Bone marrow (tissue), 2 donors: ENCODE results near the gene SORBS2.

ENCODE experiments used
- DNase-seq, 2 donors: peaks; one replicate each; lab custom pipeline; 2025; lab: John Stamatoyannopoulos, UW

Gene SORBS2

GRCh38 chr4:185805262-185805802, 6.7 kb downstream of the SORBS2 start:
- no peak for DNase-seq

GRCh38 chr4:185803022-185803421, 9.0 kb downstream of the SORBS2 start:
- DNase-seq, result no peak

GRCh38 chr4:185801471-185801870, 10.5 kb downstream of the SORBS2 start:
- no peak for DNase-seq

- no peak for DNase-seq
Measured at GRCh38 chr4:185800266-185800945, 11.6 kb downstream of the SORBS2 start.

- no peak for DNase-seq
Measured at GRCh38 chr4:185799442-185799841, 12.6 kb downstream of the SORBS2 start.

DNA sequence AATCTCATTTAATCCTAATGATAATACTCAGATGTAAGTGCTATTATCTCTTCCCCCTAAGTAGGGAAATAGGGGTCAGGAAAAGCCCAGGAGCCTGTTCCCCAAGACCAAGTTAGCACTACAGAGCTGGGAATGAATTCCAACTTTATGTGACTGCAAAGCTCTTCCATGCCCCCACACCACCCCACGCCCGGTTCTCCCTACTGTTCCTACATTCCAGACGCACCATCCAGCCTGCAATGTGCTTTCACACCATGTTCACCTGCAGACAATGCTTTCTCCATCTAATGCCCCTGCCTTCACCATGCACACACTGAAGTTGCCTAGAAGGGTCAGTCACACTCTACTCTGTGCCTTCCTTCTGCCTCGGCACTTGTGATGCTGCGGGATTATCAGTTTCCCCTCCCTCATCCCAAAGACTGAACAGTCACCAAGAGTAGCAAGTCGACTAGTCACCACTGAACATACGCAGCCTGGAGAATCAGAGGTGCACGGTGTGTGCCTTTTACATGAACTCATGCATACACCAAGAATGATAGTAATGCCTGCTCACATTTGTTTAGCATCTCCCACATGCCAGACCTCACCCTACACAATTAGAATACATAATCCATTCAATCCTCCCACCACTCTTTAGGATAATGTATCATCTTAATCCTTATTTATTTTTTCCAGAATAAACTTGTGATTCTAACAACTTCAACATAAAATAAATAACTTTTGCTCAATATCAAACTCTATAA, 14.2 kb downstream of the SORBS2 start:
- DNase-seq, result no peak

DNA sequence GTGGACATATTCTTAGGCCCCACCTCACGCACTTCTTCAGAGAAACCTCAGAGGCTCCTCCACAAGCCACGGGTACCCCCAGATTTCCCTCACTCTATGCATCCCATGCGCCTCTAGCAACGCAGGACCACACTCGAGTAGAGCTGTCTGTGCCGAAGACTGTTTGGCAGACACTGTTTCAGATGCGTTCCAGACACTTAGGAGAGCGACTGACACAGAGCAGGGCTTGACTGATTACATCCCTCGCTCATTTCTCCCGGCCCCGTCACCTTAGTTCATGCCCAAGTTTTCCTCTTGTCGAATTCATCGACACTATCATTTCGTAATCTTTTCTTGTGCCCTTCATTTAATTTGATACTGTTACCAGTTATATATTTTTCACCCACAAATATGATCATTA, 15.0 kb downstream of the SORBS2 start:
- no peak for DNase-seq

GRCh38 chr4:185796176-185796575, 15.8 kb downstream of the SORBS2 start:
- no peak for DNase-seq

DNA sequence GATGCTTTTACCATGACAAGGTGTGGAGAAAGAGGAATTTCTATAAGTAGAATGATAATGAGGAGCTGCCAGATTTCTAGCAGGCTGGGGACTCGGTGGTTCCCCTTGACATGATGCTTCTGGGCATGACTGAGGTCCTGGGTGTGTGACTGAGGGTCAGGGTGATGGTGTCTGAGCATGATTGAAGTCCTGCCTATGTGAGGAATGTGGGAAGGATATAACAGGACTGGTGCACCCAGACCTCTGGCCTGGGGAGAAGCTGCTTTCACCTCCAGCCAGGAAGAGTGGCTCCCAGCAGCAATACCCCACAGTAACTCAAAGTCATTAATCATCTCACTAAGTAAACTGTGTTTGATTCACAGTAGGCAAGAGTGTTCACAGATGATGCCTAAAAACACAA, 17.4 kb downstream of the SORBS2 start:
- DNase-seq, result no peak

DNA sequence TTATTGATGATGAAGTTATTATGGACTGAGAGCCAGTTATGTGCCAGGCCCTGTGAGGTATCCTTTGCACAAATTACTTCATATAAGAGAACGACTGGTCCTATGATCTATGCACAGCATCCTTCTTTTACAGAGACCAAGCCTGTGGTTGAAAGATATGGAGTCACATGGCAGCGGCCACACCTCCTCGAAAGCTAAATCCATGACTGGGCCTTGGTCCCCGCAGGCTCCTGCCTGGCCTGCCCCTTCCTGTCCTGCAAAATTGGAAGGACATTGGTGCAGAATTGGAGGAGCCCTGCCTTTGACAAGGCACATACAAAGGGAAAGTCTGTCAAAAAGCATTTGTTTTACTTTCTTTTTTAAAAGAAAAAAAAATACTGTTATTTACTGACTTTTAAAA, 18.3 kb downstream of the SORBS2 start:
- no peak for DNase-seq

DNA sequence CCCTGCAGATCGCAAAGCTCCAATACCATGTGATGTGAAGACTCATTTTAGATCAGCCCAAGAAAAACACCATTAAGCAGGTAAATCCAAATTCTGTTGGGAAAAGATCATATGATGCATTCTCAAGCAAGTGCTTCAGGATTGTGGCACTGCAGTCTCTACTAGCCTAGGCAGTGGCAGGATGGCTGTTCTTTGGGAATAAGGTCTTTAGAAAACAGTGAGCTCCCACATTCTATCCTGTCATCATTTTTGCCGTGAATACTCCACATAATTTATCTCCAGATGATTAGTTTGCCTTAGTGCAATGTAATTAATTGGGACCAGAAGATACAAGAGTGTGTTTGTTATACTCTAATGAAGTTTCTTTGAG, 18.9 kb downstream of the SORBS2 start:
- DNase-seq, result no peak

GRCh38 chr4:185792384-185793115, 19.4 kb downstream of the SORBS2 start:
- DNase-seq, result no peak

DNA sequence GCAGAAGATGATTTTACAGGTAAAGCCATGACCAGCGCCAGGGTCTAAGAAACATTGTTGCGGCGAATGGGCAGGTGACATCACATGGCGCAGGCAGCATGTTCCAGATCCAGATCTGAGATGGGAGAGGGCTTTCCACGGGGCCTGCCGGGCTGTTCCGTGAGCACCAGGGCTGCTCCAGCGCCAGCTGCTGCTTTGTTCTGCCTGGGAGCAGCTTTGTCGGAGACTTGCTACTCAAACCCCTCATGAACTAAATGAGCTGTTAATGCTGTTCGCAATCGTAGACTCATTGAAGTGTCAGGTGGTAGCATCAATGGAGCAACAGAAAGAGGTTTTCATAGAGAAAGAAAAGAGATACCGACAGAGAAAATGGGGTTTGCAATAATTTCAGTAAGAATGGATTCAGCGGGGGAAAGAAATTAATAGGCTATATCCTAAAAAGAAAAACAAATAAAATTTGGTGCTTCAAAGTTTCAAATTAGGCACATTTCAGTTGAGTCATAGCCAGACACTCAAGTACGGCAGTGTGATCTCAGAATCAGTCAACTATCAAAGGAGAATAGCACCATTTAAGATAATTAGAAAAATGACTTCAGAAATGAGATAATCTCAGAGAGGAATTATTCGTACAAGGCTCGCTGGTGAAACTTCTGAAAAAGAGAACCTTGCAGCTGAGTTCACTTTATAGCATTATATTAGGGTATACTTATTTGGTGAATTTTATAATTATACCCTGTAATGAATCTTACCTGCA, 23.9 kb downstream of the SORBS2 start:
- no peak for DNase-seq

DNA sequence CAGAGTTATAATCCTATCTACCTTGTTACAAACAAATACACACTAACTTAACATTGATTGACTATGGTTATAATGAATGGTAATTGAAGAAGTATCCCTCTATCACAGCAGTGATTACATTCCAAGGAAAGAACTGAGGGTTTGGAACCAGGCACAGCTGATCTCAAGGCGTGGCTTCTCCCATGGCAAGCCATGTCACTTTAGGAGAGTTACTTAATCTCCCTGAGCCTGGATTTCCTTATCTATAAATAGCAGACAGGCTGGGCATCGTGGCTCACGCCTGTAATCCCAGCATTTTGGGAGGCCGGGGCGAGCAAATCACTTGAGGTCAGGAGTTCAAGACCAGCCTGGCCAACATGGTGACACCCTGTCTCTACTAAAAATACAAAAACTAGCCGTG, 25.6 kb downstream of the SORBS2 start:
- no peak for DNase-seq

GRCh38 chr4:185783574-185783973, 28.4 kb downstream of the SORBS2 start:
- DNase-seq, result no peak

- no peak for DNase-seq
Measured at GRCh38 chr4:185782523-185782922, 29.5 kb downstream of the SORBS2 start.

DNA sequence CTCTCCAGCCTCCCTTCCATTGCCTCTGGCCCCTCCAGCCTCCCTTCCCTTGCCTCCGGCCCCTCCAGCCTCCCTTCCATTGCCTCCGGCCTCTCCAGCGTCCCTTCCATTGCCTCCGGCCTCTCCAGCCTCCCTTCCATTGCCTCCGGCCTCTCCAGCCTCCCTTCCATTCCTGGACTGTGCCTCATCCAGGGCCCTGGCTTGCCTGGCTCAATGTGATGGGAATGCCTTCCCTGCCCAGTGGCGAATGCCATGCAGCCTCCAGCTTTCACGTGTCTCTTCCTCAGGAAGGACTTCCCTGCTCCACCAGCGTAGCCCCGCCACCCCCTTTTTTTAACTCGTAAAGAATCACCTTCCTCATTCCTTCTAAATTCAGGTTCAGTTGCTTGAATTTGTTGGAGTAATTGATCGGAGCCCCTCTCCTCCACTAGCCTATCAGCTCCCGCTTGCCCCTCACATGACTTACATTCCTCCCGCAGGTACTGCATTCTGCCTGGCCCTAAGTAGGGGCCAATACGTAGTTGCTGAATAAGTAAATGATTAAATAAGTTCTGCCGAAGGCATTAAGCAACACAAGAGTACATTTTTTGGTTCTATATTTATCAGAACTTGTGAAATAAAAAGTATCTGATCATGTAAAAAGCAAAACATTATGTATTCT, 30.3 kb downstream of the SORBS2 start:
- DNase-seq, result no peak

GRCh38 chr4:185780472-185780871, 31.5 kb downstream of the SORBS2 start:
- no peak for DNase-seq

- no peak for DNase-seq
Measured at GRCh38 chr4:185779517-185779916, 32.5 kb downstream of the SORBS2 start.

DNA sequence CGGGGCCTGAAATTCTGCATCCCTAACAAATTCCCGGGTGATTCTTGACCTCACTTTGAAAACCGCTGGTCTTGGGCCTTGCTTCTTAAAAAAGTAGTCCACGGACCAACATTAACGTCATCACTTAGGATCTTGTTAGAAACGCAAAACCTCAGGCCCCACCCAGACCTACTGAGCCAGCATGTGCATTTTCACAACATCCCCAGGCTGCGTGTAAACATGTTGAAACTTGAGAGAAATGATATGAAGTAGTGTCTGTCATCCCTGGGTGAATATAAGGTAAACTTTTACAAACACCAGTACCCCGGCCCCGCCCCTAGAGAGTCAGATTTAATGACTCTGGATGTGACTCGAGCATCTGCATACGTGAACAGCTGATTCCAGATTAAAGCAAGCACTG, 33.7 kb downstream of the SORBS2 start:
- DNase-seq, result no peak

- DNase-seq, result no peak
Measured at GRCh38 chr4:185775792-185776555, 36.0 kb downstream of the SORBS2 start.
